Effector memory CD4-positive, alpha-beta T cell (primary cell): ENCODE data around the gene DEF6.
"Not testable (repeated sequence)": the region's sequence is repeated elsewhere in the genome, so short reads cannot be mapped to it uniquely, and the experiment has no call there.

Experiments used
- DNase-seq, 3 donors: peaks; one replicate each; pipeline ENCODE4 v3.0.0-alpha.2; 2020
- H3K27ac ChIP-seq: 2 replicates; pipeline ENCODE4 v1.7.0; 2013; ENCODE audit warnings: mild to moderate bottlenecking, low read length, moderate library complexity; ENCODE audit not compliant: insufficient read depth, poor library complexity, severe bottlenecking
- H3K27me3 ChIP-seq: replicated peaks from 2 replicates; pipeline ENCODE4 v1.7.0; 2013; ENCODE audit warnings: mild to moderate bottlenecking, low read length; ENCODE audit not compliant: insufficient read depth, control insufficient read depth, poor library complexity, severe bottlenecking
- H3K36me3 ChIP-seq: 2 replicates; pipeline ENCODE4 v1.7.0; 2013; ENCODE audit warnings: mild to moderate bottlenecking, low read length, moderate library complexity; ENCODE audit not compliant: control insufficient read depth, insufficient read depth
- H3K4me1 ChIP-seq: 2 replicates; pipeline ENCODE4 v1.7.0; 2013; ENCODE audit warnings: low read length, mild to moderate bottlenecking; ENCODE audit not compliant: control insufficient read depth, insufficient read depth, poor library complexity, severe bottlenecking
- H3K4me3 ChIP-seq: 2 replicates; pipeline ENCODE4 v1.7.0; 2013; ENCODE audit warnings: low read length, low read depth, mild to moderate bottlenecking; ENCODE audit not compliant: insufficient read depth, poor library complexity, severe bottlenecking
- H3K9me3 ChIP-seq: 2 replicates; pipeline ENCODE4 v1.7.0; 2013; ENCODE audit warnings: mild to moderate bottlenecking, low read length, moderate library complexity; ENCODE audit not compliant: control insufficient read depth

Gene DEF6

GRCh38 chr6:35319346-35320030 is 21.9 kb downstream of the DEF6 start:
- Histone ChIP-seq H3K36me3 (peaks cover 76% of the 10 kb centered on the region), H3K27me3 (no peaks in the 10 kb centered on the region), H3K9me3 (no peaks in the 10 kb centered on the region), H3K4me3 (no peak overlapping the region), H3K27ac (no peak overlapping the region), H3K4me1 (peaks cover 7% of the 10 kb centered on the region)
- DNase-seq: no peak

DNA sequence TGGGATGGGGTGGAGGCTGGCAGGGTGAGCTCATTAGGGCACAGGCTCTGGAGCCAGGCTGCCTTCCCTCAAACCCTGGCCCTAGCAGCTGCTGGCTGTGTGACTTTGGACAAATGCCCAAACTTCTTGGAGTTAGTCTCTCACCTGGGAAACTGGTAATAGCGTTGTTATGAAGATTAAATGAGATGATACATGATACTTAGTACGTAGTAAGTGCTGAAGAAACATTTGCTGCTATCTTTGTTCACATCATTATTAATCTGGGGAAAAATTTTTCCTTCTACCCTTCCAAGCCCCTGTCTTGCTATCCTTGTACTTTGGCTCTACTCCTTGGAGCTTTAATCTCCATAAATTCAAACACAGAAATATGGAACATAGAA is 22.4 kb downstream of the DEF6 start:
- Histone ChIP-seq H3K4me1 (peaks cover 7% of the 10 kb centered on the region), H3K4me3 (no peak overlapping the region), H3K27ac (no peak overlapping the region), H3K36me3 (peaks cover 81% of the 10 kb centered on the region), H3K9me3 (no peaks in the 10 kb centered on the region), H3K27me3 (no peaks in the 10 kb centered on the region)
- DNase-seq: no peak

DNA sequence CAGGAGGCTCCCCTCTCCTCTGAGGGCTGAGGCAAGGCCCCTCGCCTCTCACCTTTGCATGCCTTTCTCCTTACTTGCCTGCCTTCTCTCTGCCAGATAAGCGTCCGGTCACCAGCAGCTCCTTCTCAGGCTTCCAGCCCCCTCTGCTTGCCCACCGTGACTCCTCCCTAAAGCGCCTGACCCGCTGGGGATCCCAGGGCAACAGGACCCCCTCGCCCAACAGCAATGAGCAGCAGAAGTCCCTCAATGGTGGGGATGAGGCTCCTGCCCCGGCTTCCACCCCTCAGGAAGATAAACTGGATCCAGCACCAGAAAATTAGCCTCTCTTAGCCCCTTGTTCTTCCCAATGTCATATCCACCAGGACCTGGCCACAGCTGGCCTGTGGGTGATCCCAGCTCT is 23.5 kb downstream of the DEF6 start:
- no peak for DNase-seq
- Histone ChIP-seq H3K9me3 (no peaks in the 10 kb centered on the region), H3K36me3 (peaks cover 78% of the 10 kb centered on the region), H3K4me3 (no peak overlapping the region), H3K27ac (peak overlapping the region; percentile 26), H3K4me1 (peaks cover 5% of the 10 kb centered on the region), H3K27me3 (no peaks in the 10 kb centered on the region)

GRCh38 chr6:35327349-35328027 is 29.9 kb downstream of the DEF6 start:
- no peaks in the 10 kb centered on the region for H3K27me3 ChIP-seq
- H3K36me3 ChIP-seq: peaks cover 23% of the 10 kb centered on the region
- H3K9me3 ChIP-seq: no peaks in the 10 kb centered on the region
- no peak overlapping the region for H3K27ac ChIP-seq
- DNase-seq: peak; percentile 51 to 64 (median 54)
- peaks cover 10% of the 10 kb centered on the region for H3K4me1 ChIP-seq
- H3K4me3 ChIP-seq: no peak overlapping the region

DNA sequence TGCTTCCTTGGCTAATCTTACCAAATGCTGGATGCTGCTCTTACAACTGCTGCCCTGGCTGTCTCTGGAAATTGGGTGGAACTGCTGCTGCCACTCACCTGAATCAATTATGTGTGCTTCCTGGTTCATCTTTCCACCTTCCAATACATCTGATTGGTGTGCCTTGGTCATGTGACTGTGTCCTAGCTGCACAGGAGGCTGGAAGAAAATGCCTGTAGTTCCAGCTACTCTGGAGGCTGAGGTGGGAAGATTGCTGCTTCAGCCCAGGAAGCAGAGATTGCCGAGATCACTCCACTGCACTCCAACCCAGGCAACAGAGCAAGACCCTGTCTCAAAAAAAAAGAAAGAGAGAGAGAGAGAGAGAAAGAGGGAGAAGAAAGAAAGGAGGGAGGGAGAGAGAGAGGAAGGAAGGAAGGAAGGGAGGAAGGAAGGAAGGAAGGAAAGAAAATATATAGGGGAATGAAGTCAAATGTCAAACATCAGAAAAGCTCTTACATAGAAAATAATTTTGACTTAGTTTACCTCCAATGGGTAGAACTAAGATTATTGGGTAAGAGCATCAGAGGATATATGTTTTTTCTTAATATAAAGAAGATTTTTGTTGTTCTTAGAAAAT is 30.6 kb downstream of the DEF6 start:
- Histone ChIP-seq H3K4me1 (peaks cover 11% of the 10 kb centered on the region), H3K27me3 (no peaks in the 10 kb centered on the region), H3K27ac (peak overlapping the region; percentile 11), H3K9me3 (no peaks in the 10 kb centered on the region), H3K4me3 (no peak overlapping the region), H3K36me3 (peaks cover 15% of the 10 kb centered on the region)
- no peak for DNase-seq

- H3K4me3 ChIP-seq, DNase-seq, H3K9me3 ChIP-seq, H3K27ac ChIP-seq, H3K27me3 ChIP-seq: not testable (repeated sequence)
- H3K4me1 ChIP-seq: peaks cover 11% of the 10 kb centered on the region
- H3K36me3 ChIP-seq: peaks cover 11% of the 10 kb centered on the region
These were observed 31.3 kb downstream of the DEF6 start for GRCh38 chr6:35328965-35329364.

DNA sequence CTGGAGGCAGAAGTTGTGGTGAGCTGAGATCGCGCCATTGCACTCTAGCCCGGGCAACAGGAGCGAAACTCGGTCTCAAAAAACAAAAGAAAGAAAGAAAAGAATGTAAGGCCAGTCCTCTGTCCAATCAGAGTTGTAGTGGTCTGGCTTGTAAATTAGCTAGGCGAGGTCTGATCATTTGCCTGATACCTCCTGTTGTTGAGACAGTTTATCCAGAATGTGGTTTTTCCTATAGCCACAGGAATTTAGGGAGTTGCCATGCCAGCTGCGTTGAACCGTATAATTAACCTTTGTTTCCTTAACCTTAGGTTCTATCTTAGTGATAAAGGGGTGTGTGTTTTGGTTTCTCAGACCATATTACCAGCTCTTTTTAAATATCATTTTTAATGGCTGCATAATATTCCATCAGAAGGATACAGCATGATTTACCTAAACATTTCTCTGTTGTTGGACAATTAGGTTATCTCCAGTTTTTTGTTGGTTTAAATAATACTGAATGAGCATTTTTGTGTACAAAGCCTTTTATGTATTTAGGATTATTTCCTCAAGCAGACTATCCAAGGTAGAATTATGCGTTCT is 33.0 kb downstream of the DEF6 start:
- Histone ChIP-seq H3K4me3 (no peak overlapping the region), H3K27ac (no peak overlapping the region), H3K9me3 (no peaks in the 10 kb centered on the region)

GRCh38 chr6:35332074-35332887 is 34.7 kb downstream of the DEF6 start:
- not testable (repeated sequence) for H3K4me1 ChIP-seq, H3K27ac ChIP-seq, H3K36me3 ChIP-seq, H3K9me3 ChIP-seq, H3K27me3 ChIP-seq, H3K4me3 ChIP-seq
- peak; percentile 54 to 74 (median 60) for DNase-seq

More for the DNA sequence above, 33.0 kb downstream of the DEF6 start:
- Histone ChIP-seq H3K27me3 (no peaks in the 10 kb centered on the region), H3K4me1 (peaks cover 11% of the 10 kb centered on the region), H3K36me3 (peaks cover 4% of the 10 kb centered on the region)
- DNase-seq: no peak

GRCh38 chr6:35341557-35341956 is 43.9 kb downstream of the DEF6 start:
- DNase-seq: no peak
- no peaks in the 10 kb centered on the region for H3K27me3 ChIP-seq
- no peaks in the 10 kb centered on the region for H3K9me3 ChIP-seq
- H3K4me3 ChIP-seq: no peak overlapping the region
- no peaks in the 10 kb centered on the region for H3K36me3 ChIP-seq
- H3K27ac ChIP-seq: no peak overlapping the region
- H3K4me1 ChIP-seq: peaks cover 31% of the 10 kb centered on the region
